ENCODE results near the gene RAB17.

RAB17 gene

DNA sequence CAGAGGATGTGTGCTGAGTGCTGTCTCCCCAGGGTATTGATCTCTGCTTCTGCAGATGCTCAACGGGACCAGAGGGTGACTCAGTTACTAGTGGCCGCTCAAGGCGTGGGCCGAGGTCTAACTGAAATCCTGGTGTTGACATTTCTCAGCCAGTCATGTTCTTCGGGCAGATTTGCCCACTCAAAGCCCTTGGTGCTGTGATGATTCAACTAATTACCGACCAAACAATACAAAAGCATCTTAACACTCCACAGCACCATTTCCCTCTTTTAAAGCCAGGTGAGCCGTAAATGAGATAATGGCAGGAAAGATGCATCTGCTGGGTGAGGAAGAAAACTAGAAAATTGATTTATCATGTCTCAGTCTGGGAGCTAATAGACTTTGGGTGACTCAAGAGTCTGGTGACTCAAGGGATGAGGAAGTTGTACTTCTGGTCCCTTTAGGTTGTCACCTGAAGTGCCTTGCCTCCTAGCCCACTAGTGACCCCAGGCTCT lies 56.8 kb downstream of the RAB17 start:
- no peak for DNase-seq

DNA sequence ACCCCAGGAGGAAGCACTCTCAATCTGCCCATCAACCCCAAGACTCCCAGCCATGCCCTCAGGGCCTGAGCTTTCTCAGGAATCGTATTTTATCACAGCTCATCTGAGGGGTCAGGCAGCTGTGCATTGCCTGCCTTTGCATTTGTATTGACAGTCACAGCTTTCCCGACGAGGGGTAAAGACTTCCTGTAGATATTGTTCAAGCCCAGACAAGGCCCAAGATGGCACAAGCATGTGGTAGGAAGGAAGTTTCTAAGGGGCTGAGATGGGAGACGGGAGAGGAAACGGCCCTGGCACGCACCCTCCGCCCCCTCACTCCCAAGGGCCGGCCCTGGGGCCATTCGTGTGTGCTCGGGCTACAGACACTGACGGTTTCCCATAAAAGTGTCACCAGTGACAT lies 58.4 kb downstream of the RAB17 start:
- no peak for DNase-seq

DNA sequence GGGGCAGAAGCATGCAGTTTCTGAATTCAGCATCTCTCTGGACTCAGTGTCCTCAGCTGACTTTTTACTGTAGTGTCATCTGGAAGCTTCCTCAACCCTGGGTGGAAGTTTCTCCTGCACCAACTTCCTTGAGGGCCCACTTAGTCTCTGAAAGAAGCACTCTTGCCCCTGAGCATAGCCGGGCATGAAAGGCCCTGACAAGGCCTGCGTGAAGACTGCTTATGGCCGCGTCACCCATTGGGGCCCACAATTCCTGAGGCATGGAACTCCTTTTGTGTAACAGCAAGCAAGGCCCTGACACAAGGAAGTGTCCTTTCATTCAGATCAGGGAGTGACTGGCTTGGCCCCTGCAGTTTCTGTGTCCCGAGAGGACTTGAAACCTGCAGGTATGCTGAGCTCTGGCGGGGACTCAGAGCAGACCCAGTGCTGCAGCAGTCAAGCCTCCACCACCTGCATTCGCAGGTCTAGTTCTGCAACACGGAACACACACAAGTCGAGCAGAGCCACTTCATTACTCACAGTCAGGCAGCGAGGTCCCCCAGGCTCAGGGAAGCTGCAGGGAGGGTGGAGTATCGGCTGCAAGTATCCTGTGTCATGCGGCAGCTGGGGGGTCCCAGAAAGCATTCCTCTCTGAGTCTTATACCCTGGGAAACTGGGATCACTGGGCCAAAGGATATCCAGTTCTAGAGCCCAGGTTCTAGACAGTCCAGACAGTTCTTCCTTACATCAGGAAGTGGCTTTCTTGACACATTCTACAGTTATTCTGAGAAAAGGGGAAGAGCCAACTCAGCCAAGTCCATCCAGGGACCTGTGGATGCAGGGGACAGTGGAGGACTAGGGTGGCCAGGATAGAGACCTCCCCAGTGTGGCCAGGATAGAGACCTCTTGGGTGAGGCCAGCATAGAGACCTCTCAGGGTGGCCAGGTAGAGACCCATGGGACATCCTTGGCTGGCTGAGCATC lies 59.8 kb downstream of the RAB17 start:
- no peak for DNase-seq

DNA sequence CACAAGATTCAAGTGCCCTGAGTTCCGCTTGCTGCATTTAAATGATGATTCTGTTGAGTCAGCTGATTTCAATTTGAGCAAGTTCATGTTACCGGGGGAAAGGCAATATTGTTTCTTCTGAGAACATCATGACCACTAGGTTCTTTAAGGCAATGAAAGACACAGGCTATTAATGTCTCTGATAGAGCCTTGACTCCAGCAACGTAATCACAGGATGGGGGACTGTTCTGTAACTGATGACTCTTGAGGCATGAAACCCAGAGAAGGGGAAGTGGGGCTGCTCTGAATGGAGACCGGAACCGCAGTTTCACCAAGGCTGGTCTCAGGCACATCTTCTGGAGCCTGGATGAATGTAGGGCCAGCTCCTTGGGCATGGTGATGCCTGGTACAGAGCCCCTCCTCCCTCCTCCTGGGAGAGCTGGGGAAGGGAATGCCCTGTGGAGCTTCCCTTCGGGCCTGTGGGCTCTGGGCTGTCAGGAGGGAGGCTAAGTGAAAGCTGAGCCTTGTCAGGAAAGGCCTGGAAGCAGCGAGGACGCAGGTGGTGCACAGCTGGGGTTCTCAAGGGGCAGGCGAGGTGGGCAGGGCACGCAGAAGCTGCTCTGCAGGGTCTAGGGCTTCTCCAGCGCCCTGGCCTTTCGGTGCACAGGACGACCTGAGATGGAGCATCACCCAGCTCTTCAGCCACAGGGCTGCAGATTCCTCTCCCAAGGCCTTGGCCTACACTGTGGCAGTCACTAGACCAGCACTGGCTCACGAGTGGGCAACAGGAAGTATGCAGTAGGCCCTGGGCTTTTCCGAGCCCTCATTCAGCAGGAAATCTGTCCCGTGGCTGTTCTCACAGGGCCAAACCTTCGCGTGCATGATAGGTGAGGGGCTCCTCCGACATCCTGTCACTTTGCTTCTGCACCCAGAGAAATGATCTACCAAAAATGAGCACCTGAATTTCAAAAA lies 60.8 kb downstream of the RAB17 start:
- no peak for DNase-seq

DNA sequence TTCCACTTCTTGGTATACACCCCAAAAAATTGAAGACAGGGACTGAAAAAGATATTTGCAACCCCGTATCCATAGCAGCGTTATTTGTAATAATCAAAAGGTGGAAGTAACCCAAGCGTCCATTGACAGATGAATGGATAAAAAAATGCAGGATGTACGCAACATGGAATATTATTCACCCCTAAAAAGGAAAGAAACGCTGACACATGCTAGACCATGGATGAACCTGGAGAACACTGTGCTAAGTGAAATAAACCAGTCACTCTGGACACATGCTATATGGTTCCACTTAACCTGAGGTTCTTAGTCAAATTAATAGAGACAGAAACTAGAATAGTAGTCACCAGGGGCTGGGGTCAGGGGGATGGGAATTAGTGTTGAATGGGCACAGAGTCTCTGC lies 62.8 kb downstream of the RAB17 start:
- DNase-seq, result no peak

DNA sequence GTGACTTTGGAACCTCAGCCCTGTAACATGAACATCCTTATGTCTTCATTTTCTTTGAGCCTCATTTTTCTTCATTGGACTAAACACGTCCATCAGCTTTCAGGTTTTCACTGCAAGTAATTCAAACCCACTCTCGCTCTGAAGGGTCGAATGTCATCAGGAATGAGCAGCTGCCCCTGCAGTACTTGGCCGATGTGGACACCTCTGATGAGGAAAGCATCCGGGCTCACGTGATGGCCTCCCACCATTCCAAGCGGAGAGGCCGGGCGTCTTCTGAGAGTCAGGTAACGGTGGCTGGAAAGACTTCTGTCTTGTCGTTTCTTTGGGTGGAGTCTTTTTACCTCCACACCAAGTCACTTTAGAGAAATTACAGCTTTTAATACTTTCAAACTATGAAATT lies 63.3 kb downstream of the RAB17 start:
- no peak for DNase-seq

DNA sequence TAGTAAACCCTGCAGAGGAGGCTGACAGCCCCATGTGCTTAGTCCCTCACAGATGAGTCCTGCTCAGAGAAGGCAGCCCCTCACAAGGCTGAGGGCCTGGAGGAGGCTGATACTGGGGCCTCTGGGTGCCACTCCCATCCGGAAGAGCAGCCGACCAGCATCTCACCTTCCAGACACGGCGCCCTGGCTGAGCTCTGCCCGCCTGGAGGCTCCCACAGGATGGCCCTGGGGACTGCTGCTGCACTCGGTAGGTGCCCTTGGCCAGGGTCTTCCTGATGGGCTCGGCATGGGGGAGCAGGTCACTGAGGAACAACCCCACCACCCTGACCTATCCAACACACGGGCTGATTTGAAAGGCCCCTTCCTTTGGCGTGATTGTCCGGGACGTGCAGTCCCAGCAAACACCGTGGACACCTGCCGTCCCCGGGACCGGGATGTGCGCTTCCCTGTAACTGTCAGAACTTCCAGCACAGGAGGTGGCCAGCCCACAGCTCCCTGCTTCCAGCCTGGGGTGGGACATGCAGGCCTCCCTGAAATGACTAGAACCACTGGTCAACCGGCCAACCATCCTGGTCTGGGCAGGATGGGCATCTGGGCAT lies 64.9 kb downstream of the RAB17 start:
- DNase-seq, result no peak

DNA sequence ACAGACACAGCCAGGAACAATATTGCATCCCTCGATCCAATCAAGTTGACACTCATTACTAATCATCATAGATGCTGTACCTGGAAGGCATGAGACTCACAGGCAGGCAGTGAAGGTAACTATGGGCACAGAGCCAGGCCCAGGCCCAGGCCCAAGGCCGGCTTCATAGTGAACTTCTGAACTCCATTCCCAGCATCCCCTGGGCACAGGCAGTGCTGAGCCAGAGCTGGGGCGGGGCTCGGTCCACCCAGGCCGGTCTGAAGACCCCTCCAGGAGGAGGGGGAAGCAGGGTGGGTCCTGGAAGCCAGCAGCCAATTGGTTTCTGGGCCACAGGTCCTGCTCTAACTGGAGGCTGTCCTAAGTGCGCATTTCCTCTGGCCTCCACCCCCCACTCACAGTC lies 65.9 kb downstream of the RAB17 start:
- DNase-seq, result no peak

Data from SHP77 (cell line).